Neural cell (in vitro differentiated cells): ENCODE data around the gene ACOT2. TPM values are rescaled to one million over a fixed set of nuclear protein-coding genes. Genes with fewer than 3 reads are reported as not detected.
"Not testable (repeated sequence)": the region's sequence is repeated elsewhere in the genome, so short reads cannot be mapped to it uniquely, and the experiment has no call there.

Experiments
- H2AFZ ChIP-seq: fragments of 200-600, 300-800 bp; sonication (generic), shearing (Covaris generic); 2 replicates; pipeline ENCODE4 v1.6.0; 2014; ENCODE audit warnings: low read depth, mild to moderate bottlenecking, antibody characterized with exemption, low read length, moderate library complexity
- H3F3A ChIP-seq: fragments of 200-600 bp; shearing (Covaris generic); 2 replicates; pipeline ENCODE4 v1.6.1; 2016; ENCODE audit warnings: mild to moderate bottlenecking, moderate library complexity, mixed read lengths, antibody characterized with exemption, low read length; ENCODE audit not compliant: insufficient read depth, poor library complexity, severe bottlenecking
- H3K27ac ChIP-seq: fragments of 200-600, 300-800 bp; sonication (generic), shearing (Covaris generic); 2 replicates; pipeline ENCODE4 v1.5.1; 2014; ENCODE audit warnings: mild to moderate bottlenecking, low read length, moderate library complexity
- H3K27me3 ChIP-seq: fragments of 300-800, 200-600 bp; sonication (generic), shearing (Covaris generic); 2 replicates; pipeline ENCODE4 v1.6.0; 2014; ENCODE audit warnings: mild to moderate bottlenecking, low read depth, low read length, moderate library complexity; ENCODE audit not compliant: insufficient read depth
- H3K36me3 ChIP-seq: fragments of 300-800, 200-600 bp; sonication (generic), shearing (Covaris generic); 2 replicates; pipeline ENCODE4 v1.5.1; 2014; ENCODE audit warnings: mild to moderate bottlenecking, antibody characterized with exemption, low read length, moderate library complexity; ENCODE audit not compliant: insufficient read depth
- H3K4me2 ChIP-seq: fragments of 300-800, 200-600 bp; sonication (generic), shearing (Covaris generic); 2 replicates; pipeline ENCODE4 v1.6.0; 2014; ENCODE audit warnings: mild to moderate bottlenecking, low read length
- H3K4me3 ChIP-seq: fragments of 300-800, 200-600 bp; sonication (generic), shearing (Covaris generic); 2 replicates; pipeline ENCODE4 v1.5.1; 2014; ENCODE audit warnings: mild to moderate bottlenecking, low read length, moderate library complexity
- H3K79me2 ChIP-seq: fragments of 200-600 bp; shearing (Covaris generic); replicated peaks from 2 replicates; pipeline ENCODE4 v1.6.0; 2014; ENCODE audit warnings: mild to moderate bottlenecking, low read length, moderate library complexity; ENCODE audit not compliant: insufficient read depth
- H3K9ac ChIP-seq: fragments of 300-800, 200-600 bp; sonication (generic), shearing (Covaris generic); 2 replicates; pipeline ENCODE4 v1.6.1; 2016; ENCODE audit warnings: mild to moderate bottlenecking, low read length, mixed read lengths
- H3K9me2 ChIP-seq: fragments of 200-600 bp; shearing (Covaris generic); 2 replicates; pipeline ENCODE4 v1.6.1; 2016; ENCODE audit warnings: mild to moderate bottlenecking, low read length, mixed read lengths; ENCODE audit not compliant: insufficient read depth
- H3K9me3 ChIP-seq: fragments of 200-600, 300-800 bp; sonication (generic), shearing (Covaris generic); 2 replicates; pipeline ENCODE4 v1.6.1; 2016; ENCODE audit warnings: mild to moderate bottlenecking, mixed run types, low read length, moderate library complexity, mixed read lengths
- H4K20me1 ChIP-seq: fragments of 200-600 bp; shearing (Covaris generic); 2 replicates; pipeline ENCODE4 v1.6.1; 2016; ENCODE audit warnings: mild to moderate bottlenecking, mixed run types; ENCODE audit not compliant: insufficient read depth
- EP300 ChIP-seq: fragments of 450-650 bp; conservative IDR thresholded peaks from 2 replicates; pipeline ENCODE4 v1.6.1; 2014; ENCODE audit warnings: antibody characterized with exemption, mild to moderate bottlenecking, moderate library complexity; ENCODE audit not compliant: poor library complexity, severe bottlenecking
- EZH2 ChIP-seq: fragments of 200-600, 300-800 bp; shearing (Covaris generic), sonication (generic); IDR thresholded peaks from 2 replicates; pipeline ENCODE4 v1.6.1; 2014; ENCODE audit warnings: antibody characterized with exemption, low read length, borderline replicate concordance, mild to moderate bottlenecking; ENCODE audit not compliant: insufficient read depth, poor library complexity, severe bottlenecking
- MXI1 ChIP-seq: fragments of 450-650 bp; conservative IDR thresholded peaks from 2 replicates; pipeline ENCODE4 v1.6.1; 2014; ENCODE audit warnings: antibody characterized with exemption, mild to moderate bottlenecking; ENCODE audit not compliant: poor library complexity, severe bottlenecking
- POLR2AphosphoS5 ChIP-seq: IDR thresholded peaks from 2 replicates; pipeline ENCODE4 v1.6.1; 2012
- RAD21 ChIP-seq: fragments of 450-650 bp; conservative IDR thresholded peaks from 2 replicates; pipeline ENCODE4 v1.6.1; 2014; ENCODE audit warnings: antibody characterized with exemption, mild to moderate bottlenecking, moderate library complexity
- SMC3 ChIP-seq: fragments of 450-650 bp; conservative IDR thresholded peaks from 2 replicates; pipeline ENCODE4 v1.6.1; 2014; ENCODE audit warnings: antibody characterized with exemption, mild to moderate bottlenecking, moderate library complexity; ENCODE audit not compliant: poor library complexity
- TAF1 ChIP-seq: IDR thresholded peaks from 2 replicates; pipeline ENCODE4 v1.6.1; 2012; ENCODE audit warnings: low read depth
- polyA plus RNA-seq: library from polyadenylated mRNA; depleted of rRNA; stranded (reverse); fragments of >200 nt; gene quantifications from 2 replicates; pipeline ENCODE4 v1.2.3, GENCODE V29; 2014
- TF ChIP-seq, protein P1 (sequence below): IDR thresholded peaks from 2 replicates; pipeline ENCODE4 v1.6.1; 2012; ENCODE audit warnings: borderline replicate concordance
- TF ChIP-seq, protein P2 (sequence below): fragments of 450-650 bp; IDR thresholded peaks from 2 replicates; pipeline ENCODE4 v1.5.1; 2014; ENCODE audit warnings: antibody characterized with exemption, mild to moderate bottlenecking, moderate library complexity; ENCODE audit not compliant: poor library complexity, severe bottlenecking

The ACOT2 gene
- polyA plus RNA-seq, 1 donor from 2014 or later, result 1.7 TPM

DNA sequence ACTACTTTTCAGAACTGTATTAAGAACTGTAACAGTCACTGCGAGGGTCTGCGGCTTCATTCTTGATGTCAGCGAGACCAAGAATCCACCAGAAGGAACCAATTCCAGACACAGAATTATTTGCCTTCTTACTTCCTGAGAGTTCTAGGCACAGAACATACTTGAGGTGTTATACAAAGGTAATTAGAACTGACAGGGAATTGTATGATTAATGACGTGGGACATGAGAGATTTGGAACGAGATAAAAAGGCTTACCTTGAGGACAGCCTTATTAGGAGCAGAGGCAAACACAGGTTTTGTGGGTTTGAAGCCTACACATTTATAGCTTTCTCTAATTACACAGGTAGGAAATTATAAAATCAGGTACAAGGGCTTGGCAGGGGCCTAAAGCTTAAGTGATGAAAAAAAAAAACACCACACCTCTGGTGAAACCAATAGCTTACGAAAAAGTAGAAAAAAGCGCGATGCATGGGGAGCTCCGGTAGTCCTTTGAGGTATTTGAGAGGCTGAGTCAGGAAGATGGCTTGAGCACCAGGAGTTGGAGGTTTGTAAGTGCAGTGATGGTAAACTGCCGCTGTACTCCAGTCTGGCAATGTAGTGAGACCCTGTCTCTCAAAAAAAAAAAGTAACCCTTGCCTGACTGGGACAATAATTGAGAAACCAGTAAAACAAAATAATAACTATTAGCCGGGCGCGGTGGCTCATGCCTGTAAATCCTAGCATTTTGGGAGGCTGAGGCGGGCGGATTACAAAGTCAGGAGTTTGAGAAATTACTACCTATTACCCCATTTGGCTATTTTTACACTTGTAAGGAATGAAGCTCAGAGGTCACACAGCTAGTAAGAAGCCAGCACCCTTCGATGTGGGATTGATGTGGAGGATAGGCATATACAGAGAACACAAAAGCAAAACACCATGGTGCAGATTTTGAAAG is 795 bp upstream of the ACOT2 start:
- Histone ChIP-seq H3F3A (no peaks in the 10 kb centered on the region), H2AFZ (no peak overlapping the region), H3K27ac (no peak overlapping the region), H3K79me2 (no peaks in the 10 kb centered on the region), H3K9ac (no peak overlapping the region), H3K9me2 (no peaks in the 10 kb centered on the region), H4K20me1 (no peaks in the 10 kb centered on the region), H3K9me3 (no peaks in the 10 kb centered on the region), H3K27me3 (no peaks in the 10 kb centered on the region), H3K4me2 (no peak overlapping the region), H3K36me3 (no peaks in the 10 kb centered on the region), H3K4me3 (no peak overlapping the region)
- TF ChIP-seq EP300 (no peak), EZH2 (no peak), RAD21 (no peak), TAF1 (no peak), SMC3 (no peak), POLR2AphosphoS5 (no peak), MXI1 (no peak)
- TF ChIP-seq, protein P1, sequence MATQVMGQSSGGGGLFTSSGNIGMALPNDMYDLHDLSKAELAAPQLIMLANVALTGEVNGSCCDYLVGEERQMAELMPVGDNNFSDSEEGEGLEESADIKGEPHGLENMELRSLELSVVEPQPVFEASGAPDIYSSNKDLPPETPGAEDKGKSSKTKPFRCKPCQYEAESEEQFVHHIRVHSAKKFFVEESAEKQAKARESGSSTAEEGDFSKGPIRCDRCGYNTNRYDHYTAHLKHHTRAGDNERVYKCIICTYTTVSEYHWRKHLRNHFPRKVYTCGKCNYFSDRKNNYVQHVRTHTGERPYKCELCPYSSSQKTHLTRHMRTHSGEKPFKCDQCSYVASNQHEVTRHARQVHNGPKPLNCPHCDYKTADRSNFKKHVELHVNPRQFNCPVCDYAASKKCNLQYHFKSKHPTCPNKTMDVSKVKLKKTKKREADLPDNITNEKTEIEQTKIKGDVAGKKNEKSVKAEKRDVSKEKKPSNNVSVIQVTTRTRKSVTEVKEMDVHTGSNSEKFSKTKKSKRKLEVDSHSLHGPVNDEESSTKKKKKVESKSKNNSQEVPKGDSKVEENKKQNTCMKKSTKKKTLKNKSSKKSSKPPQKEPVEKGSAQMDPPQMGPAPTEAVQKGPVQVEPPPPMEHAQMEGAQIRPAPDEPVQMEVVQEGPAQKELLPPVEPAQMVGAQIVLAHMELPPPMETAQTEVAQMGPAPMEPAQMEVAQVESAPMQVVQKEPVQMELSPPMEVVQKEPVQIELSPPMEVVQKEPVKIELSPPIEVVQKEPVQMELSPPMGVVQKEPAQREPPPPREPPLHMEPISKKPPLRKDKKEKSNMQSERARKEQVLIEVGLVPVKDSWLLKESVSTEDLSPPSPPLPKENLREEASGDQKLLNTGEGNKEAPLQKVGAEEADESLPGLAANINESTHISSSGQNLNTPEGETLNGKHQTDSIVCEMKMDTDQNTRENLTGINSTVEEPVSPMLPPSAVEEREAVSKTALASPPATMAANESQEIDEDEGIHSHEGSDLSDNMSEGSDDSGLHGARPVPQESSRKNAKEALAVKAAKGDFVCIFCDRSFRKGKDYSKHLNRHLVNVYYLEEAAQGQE, result no peak
- TF ChIP-seq, protein P2, sequence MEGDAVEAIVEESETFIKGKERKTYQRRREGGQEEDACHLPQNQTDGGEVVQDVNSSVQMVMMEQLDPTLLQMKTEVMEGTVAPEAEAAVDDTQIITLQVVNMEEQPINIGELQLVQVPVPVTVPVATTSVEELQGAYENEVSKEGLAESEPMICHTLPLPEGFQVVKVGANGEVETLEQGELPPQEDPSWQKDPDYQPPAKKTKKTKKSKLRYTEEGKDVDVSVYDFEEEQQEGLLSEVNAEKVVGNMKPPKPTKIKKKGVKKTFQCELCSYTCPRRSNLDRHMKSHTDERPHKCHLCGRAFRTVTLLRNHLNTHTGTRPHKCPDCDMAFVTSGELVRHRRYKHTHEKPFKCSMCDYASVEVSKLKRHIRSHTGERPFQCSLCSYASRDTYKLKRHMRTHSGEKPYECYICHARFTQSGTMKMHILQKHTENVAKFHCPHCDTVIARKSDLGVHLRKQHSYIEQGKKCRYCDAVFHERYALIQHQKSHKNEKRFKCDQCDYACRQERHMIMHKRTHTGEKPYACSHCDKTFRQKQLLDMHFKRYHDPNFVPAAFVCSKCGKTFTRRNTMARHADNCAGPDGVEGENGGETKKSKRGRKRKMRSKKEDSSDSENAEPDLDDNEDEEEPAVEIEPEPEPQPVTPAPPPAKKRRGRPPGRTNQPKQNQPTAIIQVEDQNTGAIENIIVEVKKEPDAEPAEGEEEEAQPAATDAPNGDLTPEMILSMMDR, result no peak

GRCh38 chr14:73568886-73569184 is 178 bp upstream of the ACOT2 start:
- not testable (repeated sequence) for H3K79me2 ChIP-seq, H3K9ac ChIP-seq, H3K27me3 ChIP-seq, H3K9me2 ChIP-seq, H3K9me3 ChIP-seq, H4K20me1 ChIP-seq, H3K27ac ChIP-seq, H3K36me3 ChIP-seq, H2AFZ ChIP-seq, H3F3A ChIP-seq, H3K4me2 ChIP-seq, H3K4me3 ChIP-seq

DNA sequence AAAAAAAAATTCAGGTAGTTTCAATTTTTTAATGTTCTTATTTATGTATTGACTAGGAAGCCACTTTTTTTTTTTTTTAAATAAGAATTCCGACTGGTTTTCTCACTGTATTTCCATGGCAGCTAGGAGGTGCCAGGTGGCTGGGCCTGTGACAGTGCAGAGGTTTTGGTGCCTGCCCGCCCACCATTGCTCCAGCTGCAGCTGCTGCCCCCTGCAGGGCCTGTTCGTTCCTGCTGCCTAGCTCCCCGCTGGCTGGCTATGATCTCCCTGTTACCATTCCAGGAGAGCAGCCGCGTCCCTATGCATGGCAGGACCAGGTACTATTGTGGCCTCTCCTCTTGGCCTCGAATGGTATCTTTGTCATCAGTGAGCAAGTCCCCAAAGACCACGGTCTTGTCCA is 1.9 kb downstream of the ACOT2 start:
- H3K9me2 ChIP-seq, H3K27me3 ChIP-seq, H3K4me3 ChIP-seq, H3F3A ChIP-seq, H3K4me2 ChIP-seq, H2AFZ ChIP-seq, H3K27ac ChIP-seq, H3K9ac ChIP-seq, H3K9me3 ChIP-seq, H4K20me1 ChIP-seq, H3K36me3 ChIP-seq, H3K79me2 ChIP-seq: not testable (repeated sequence)

GRCh38 chr14:73573034-73573433 is 4.0 kb downstream of the ACOT2 start:
- not testable (repeated sequence) for H3K4me3 ChIP-seq, H3K27me3 ChIP-seq, H2AFZ ChIP-seq, H3K9me3 ChIP-seq, H3K4me2 ChIP-seq, H3F3A ChIP-seq, H3K9me2 ChIP-seq, H4K20me1 ChIP-seq, H3K9ac ChIP-seq, H3K79me2 ChIP-seq, H3K36me3 ChIP-seq, H3K27ac ChIP-seq

DNA sequence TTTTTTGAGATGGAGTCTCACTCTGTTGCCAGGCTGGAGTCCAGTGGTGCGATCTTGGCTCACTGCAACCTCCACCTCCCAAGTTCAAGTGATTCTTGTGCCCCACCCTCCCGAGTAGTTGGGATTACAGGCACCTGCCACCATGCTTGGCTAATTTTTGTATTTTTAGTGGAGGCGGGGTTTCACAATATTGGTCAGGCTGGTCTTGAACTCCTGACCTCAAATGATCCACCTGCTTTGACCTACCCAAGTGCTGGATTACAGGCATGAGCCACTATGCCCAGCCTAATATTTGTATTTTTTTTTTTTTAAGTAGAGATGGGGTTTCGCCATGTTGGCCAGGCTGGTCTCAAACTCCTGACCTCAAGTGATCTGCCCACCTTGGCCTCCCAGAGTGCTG is 4.7 kb downstream of the ACOT2 start:
- H3K4me2 ChIP-seq, H3K79me2 ChIP-seq, H2AFZ ChIP-seq, H3K9me2 ChIP-seq, H3K27me3 ChIP-seq, H3K36me3 ChIP-seq, H3F3A ChIP-seq, H4K20me1 ChIP-seq, H3K9me3 ChIP-seq, H3K27ac ChIP-seq, H3K9ac ChIP-seq, H3K4me3 ChIP-seq: not testable (repeated sequence)
